Muscle layer of colon (tissue), 2 donors: ENCODE measurements around the gene SOX10.

Experiments
- H3K27ac ChIP-seq: one replicate; pipeline ENCODE4 v1.7.0; 2013; ENCODE audit warnings: low read depth, mild to moderate bottlenecking, low read length, moderate library complexity
- H3K27me3 ChIP-seq, 2 donors: one replicate each; pipeline ENCODE4 v1.7.0; 2013; ENCODE audit warnings: low read length in 2 of 2, mild to moderate bottlenecking in 2 of 2; ENCODE audit not compliant: insufficient read depth in 2 of 2, control insufficient read depth in 1 of 2
- H3K36me3 ChIP-seq: one replicate; pipeline ENCODE4 v1.7.0; 2013; ENCODE audit warnings: mild to moderate bottlenecking, low read length; ENCODE audit not compliant: insufficient read depth
- H3K4me1 ChIP-seq: one replicate; pipeline ENCODE4 v1.7.0; 2013; ENCODE audit warnings: mild to moderate bottlenecking, low read length; ENCODE audit not compliant: insufficient read depth
- H3K4me3 ChIP-seq, 2 donors: one replicate each; pipeline ENCODE4 v1.7.0; 2013; ENCODE audit warnings: low read length in 2 of 2, low read depth in 1 of 2, mild to moderate bottlenecking in 1 of 2, moderate library complexity in 1 of 2
- H3K9ac ChIP-seq: one replicate; pipeline ENCODE4 v1.7.0; 2013; ENCODE audit warnings: low read length
- H3K9me3 ChIP-seq: one replicate; pipeline ENCODE4 v1.7.0; 2013; ENCODE audit warnings: mild to moderate bottlenecking, low read length
- donor health status: abdominal sarcoma.
- donor health status: Adenocarcinoma of cecum.

The SOX10 gene

DNA sequence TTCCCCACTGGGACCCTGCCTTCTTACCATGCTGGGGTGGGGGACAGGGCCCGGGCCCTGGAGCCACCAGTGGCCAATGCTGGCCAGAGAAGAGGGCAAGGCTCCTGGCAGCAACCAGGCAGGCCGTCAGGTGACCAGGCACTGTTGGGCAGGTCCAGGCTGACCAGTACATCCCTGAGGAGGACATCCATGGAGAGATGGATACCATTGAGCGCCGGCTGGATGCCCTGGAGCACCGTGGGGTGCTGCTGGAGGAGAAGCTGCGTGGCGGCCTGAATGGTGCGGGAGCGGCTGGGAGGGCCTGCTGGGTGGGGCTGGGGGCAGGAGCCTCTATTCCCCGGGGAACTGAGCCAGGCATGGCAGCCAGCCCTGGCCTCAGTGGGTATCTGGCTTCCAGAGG lies 52.0 kb downstream of the SOX10 start:
- Histone ChIP-seq H3K27ac (no peak overlapping the region), H3K27me3 (no peaks in the 10 kb centered on the region), H3K4me1 (peaks cover 56% of the 10 kb centered on the region), H3K9ac (no peak overlapping the region), H3K9me3 (no peaks in the 10 kb centered on the region), H3K4me3 (no peak overlapping the region), H3K36me3 (peaks cover 71% of the 10 kb centered on the region)

GRCh38 chr22:37931893-37932389 lies 52.4 kb downstream of the SOX10 start:
- no peaks in the 10 kb centered on the region for H3K27me3 ChIP-seq
- H3K9me3 ChIP-seq, result no peaks in the 10 kb centered on the region
- H3K27ac ChIP-seq, result no peak overlapping the region
- peaks cover 56% of the 10 kb centered on the region for H3K4me1 ChIP-seq
- no peak overlapping the region for H3K9ac ChIP-seq
- H3K36me3 ChIP-seq, result peaks cover 71% of the 10 kb centered on the region
- H3K4me3 ChIP-seq, result no peak overlapping the region

- peaks cover 56% of the 10 kb centered on the region for H3K4me1 ChIP-seq
- no peak overlapping the region for H3K4me3 ChIP-seq
- H3K36me3 ChIP-seq, result peaks cover 73% of the 10 kb centered on the region
- no peaks in the 10 kb centered on the region for H3K27me3 ChIP-seq
- no peak overlapping the region for H3K9ac ChIP-seq
- H3K27ac ChIP-seq, result peak overlapping the region; percentile 73
- H3K9me3 ChIP-seq, result no peaks in the 10 kb centered on the region
Observed at GRCh38 chr22:37930952-37931440, 53.4 kb downstream of the SOX10 start.

GRCh38 chr22:37930270-37930951 lies 53.9 kb downstream of the SOX10 start:
- Histone ChIP-seq H3K4me1 (peaks cover 56% of the 10 kb centered on the region), H3K36me3 (peaks cover 77% of the 10 kb centered on the region), H3K4me3 (no peak overlapping the region), H3K9ac (no peak overlapping the region), H3K9me3 (no peaks in the 10 kb centered on the region), H3K27ac (peak overlapping the region; percentile 73), H3K27me3 (no peaks in the 10 kb centered on the region)

GRCh38 chr22:37929390-37929789 lies 55.0 kb downstream of the SOX10 start:
- Histone ChIP-seq H3K36me3 (peaks cover 87% of the 10 kb centered on the region), H3K27ac (no peak overlapping the region), H3K4me1 (peaks cover 56% of the 10 kb centered on the region), H3K27me3 (no peaks in the 10 kb centered on the region), H3K9me3 (no peaks in the 10 kb centered on the region), H3K9ac (no peak overlapping the region), H3K4me3 (no peak overlapping the region)

DNA sequence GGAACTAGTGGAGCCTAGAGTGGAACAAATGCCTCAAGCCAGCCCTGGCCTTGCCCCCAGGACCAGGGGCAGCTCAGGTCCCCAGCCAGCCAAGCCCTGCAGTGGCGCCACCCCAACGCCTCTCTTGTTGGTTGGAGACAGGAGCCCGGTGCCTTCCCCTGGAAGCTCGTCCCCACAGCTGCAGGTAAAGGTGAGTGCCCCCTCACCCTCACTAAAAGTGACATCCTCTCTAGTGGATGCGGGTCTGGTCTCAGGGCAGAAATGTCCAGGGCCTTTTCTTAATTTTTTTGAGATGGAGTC lies 56.8 kb downstream of the SOX10 start:
- H3K9me3 ChIP-seq, result no peaks in the 10 kb centered on the region
- no peaks in the 10 kb centered on the region for H3K27me3 ChIP-seq
- H3K4me1 ChIP-seq, result peaks cover 39% of the 10 kb centered on the region
- peaks cover 88% of the 10 kb centered on the region for H3K36me3 ChIP-seq
- no peak overlapping the region for H3K4me3 ChIP-seq
- no peak overlapping the region for H3K9ac ChIP-seq
- H3K27ac ChIP-seq, result no peak overlapping the region

GRCh38 chr22:37926771-37927636 lies 57.4 kb downstream of the SOX10 start:
- H3K27me3 ChIP-seq, result no peaks in the 10 kb centered on the region
- peaks cover 33% of the 10 kb centered on the region for H3K4me1 ChIP-seq
- no peak overlapping the region for H3K9ac ChIP-seq
- no peak overlapping the region for H3K27ac ChIP-seq
- H3K4me3 ChIP-seq, result no peak overlapping the region
- H3K36me3 ChIP-seq, result peaks cover 82% of the 10 kb centered on the region
- H3K9me3 ChIP-seq, result no peaks in the 10 kb centered on the region

GRCh38 chr22:37926358-37926757 lies 58.0 kb downstream of the SOX10 start:
- Histone ChIP-seq H3K36me3 (peaks cover 82% of the 10 kb centered on the region), H3K9me3 (no peaks in the 10 kb centered on the region), H3K9ac (no peak overlapping the region), H3K4me3 (no peak overlapping the region), H3K27ac (no peak overlapping the region), H3K4me1 (peaks cover 29% of the 10 kb centered on the region), H3K27me3 (no peaks in the 10 kb centered on the region)

DNA sequence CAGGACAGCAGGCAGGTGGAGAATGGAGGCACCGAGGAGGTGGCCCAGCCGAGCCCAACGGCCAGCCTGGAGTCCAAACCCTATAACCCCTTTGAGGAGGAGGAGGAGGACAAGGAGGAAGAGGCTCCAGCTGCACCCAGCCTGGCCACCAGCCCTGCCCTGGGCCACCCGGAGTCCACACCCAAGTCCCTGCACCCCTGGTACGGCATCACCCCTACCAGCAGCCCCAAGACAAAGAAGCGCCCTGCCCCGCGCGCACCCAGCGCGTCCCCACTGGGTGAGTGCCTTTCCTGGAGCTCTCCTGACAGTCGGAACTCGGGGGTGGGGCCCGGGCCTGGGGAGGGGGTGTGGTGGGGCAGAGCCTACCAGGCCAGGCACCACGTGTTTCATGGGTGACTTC lies 58.6 kb downstream of the SOX10 start:
- Histone ChIP-seq H3K9ac (no peak overlapping the region), H3K27me3 (no peaks in the 10 kb centered on the region), H3K36me3 (peaks cover 77% of the 10 kb centered on the region), H3K27ac (no peak overlapping the region), H3K4me1 (peaks cover 24% of the 10 kb centered on the region), H3K4me3 (no peak overlapping the region), H3K9me3 (no peaks in the 10 kb centered on the region)

- no peak overlapping the region for H3K9ac ChIP-seq
- peaks cover 20% of the 10 kb centered on the region for H3K4me1 ChIP-seq
- H3K4me3 ChIP-seq, result no peak overlapping the region
- peaks cover 73% of the 10 kb centered on the region for H3K36me3 ChIP-seq
- H3K9me3 ChIP-seq, result no peaks in the 10 kb centered on the region
- H3K27ac ChIP-seq, result peak overlapping the region; percentile 52
- H3K27me3 ChIP-seq, result no peaks in the 10 kb centered on the region
Observed at GRCh38 chr22:37925330-37925729, 59.0 kb downstream of the SOX10 start.

- Histone ChIP-seq H3K36me3 (peaks cover 70% of the 10 kb centered on the region), H3K27me3 (no peaks in the 10 kb centered on the region), H3K9ac (no peak overlapping the region), H3K27ac (no peak overlapping the region), H3K4me1 (peaks cover 12% of the 10 kb centered on the region), H3K9me3 (no peaks in the 10 kb centered on the region), H3K4me3 (no peak overlapping the region)
Observed at GRCh38 chr22:37924386-37925065, 59.8 kb downstream of the SOX10 start.
